Neural progenitor cell (in vitro differentiated cells): ENCODE results near the gene MIF4GD.

Experiments used
- CTCF ChIP-seq: fragments of 200-600 bp; sonication (generic); IDR thresholded peaks from 2 replicates; pipeline ENCODE4 v1.5.1; 2017; ENCODE audit warnings: antibody characterized with exemption, mild to moderate bottlenecking
- EZH2 ChIP-seq: fragments of 200-600 bp; sonication (generic); IDR thresholded peaks from 2 replicates; pipeline ENCODE4 v1.6.1; 2017; ENCODE audit warnings: antibody characterized with exemption, mild to moderate bottlenecking, moderate library complexity
- EZH2phosphoT487 ChIP-seq: fragments of 200-600 bp; sonication (generic); IDR thresholded peaks from 2 replicates; pipeline ENCODE4 v1.6.1; 2017; ENCODE audit warnings: antibody characterized with exemption

GRCh38 chr17:75285123-75285522, 14.1 kb upstream of the MIF4GD start:
- TF ChIP-seq CTCF (no peak), EZH2 (no peak), EZH2phosphoT487 (no peak)
